Chondrocyte (in vitro differentiated cells): ENCODE measurements around the gene PTGIR. TPM values are rescaled to one million over a fixed set of nuclear protein-coding genes. Genes with fewer than 3 reads are reported as not detected.

Experiments
- DNase-seq: peaks from one replicate; pipeline ENCODE4 v3.0.0; 2021; ENCODE audit warnings: mixed read lengths, low spot score
- H3K27ac Mint-ChIP-seq: one replicate; pipeline ENCODE4 v1.8.0; 2021; ENCODE audit warnings: mild to moderate bottlenecking, moderate library complexity, mixed read lengths; ENCODE audit not compliant: unreplicated experiment
- H3K27me3 Mint-ChIP-seq: 2 replicates; pipeline ENCODE4 v1.8.0; 2021; ENCODE audit warnings: low read depth, mixed read lengths
- H3K36me3 Mint-ChIP-seq: 2 replicates; pipeline ENCODE4 v1.8.0; 2021; ENCODE audit warnings: low read depth, mixed read lengths
- H3K4me1 Mint-ChIP-seq: 2 replicates; pipeline ENCODE4 v1.8.0; 2021; ENCODE audit warnings: low read depth, mild to moderate bottlenecking, mixed read lengths
- H3K4me3 Mint-ChIP-seq: one replicate; pipeline ENCODE4 v1.8.0; 2021; ENCODE audit warnings: mild to moderate bottlenecking, moderate library complexity, mixed read lengths; ENCODE audit not compliant: unreplicated experiment
- H3K9me3 Mint-ChIP-seq: 2 replicates; pipeline ENCODE4 v1.8.0; 2021; ENCODE audit warnings: low read depth, mixed read lengths
- total RNA-seq: library from RNA; stranded (reverse); gene quantifications from 3 replicates; pipeline ENCODE4 v1.2.1, GENCODE V29; 2021
- TF ChIP-seq, protein P1 (sequence below): fragments of 200-600 bp; sonication (generic); IDR thresholded peaks from 2 replicates; pipeline ENCODE4 v1.5.0; 2021; ENCODE audit warnings: antibody characterized with exemption, mild to moderate bottlenecking, moderate library complexity

The PTGIR gene
- total RNA-seq, 1 donor from 2014 or later, result 2.4 TPM

GRCh38 chr19:46644720-46645119, 19.8 kb upstream of the PTGIR start:
- Mint-ChIP-seq H3K27ac (no peak overlapping the region), H3K4me3 (no peak overlapping the region), H3K9me3 (no peaks in the 10 kb centered on the region), H3K36me3 (peaks cover 7% of the 10 kb centered on the region), H3K4me1 (no peaks in the 10 kb centered on the region), H3K27me3 (no peaks in the 10 kb centered on the region)
- DNase-seq, result no peak
- TF ChIP-seq, protein P1, sequence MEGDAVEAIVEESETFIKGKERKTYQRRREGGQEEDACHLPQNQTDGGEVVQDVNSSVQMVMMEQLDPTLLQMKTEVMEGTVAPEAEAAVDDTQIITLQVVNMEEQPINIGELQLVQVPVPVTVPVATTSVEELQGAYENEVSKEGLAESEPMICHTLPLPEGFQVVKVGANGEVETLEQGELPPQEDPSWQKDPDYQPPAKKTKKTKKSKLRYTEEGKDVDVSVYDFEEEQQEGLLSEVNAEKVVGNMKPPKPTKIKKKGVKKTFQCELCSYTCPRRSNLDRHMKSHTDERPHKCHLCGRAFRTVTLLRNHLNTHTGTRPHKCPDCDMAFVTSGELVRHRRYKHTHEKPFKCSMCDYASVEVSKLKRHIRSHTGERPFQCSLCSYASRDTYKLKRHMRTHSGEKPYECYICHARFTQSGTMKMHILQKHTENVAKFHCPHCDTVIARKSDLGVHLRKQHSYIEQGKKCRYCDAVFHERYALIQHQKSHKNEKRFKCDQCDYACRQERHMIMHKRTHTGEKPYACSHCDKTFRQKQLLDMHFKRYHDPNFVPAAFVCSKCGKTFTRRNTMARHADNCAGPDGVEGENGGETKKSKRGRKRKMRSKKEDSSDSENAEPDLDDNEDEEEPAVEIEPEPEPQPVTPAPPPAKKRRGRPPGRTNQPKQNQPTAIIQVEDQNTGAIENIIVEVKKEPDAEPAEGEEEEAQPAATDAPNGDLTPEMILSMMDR, result no peak

- Mint-ChIP-seq H3K27me3 (no peaks in the 10 kb centered on the region), H3K27ac (no peak overlapping the region), H3K4me1 (no peaks in the 10 kb centered on the region), H3K4me3 (no peak overlapping the region), H3K9me3 (no peaks in the 10 kb centered on the region), H3K36me3 (no peaks in the 10 kb centered on the region)
- TF ChIP-seq, protein P1, result no peak
- no peak for DNase-seq
Observed at GRCh38 chr19:46640656-46641055, 15.8 kb upstream of the PTGIR start.

DNA sequence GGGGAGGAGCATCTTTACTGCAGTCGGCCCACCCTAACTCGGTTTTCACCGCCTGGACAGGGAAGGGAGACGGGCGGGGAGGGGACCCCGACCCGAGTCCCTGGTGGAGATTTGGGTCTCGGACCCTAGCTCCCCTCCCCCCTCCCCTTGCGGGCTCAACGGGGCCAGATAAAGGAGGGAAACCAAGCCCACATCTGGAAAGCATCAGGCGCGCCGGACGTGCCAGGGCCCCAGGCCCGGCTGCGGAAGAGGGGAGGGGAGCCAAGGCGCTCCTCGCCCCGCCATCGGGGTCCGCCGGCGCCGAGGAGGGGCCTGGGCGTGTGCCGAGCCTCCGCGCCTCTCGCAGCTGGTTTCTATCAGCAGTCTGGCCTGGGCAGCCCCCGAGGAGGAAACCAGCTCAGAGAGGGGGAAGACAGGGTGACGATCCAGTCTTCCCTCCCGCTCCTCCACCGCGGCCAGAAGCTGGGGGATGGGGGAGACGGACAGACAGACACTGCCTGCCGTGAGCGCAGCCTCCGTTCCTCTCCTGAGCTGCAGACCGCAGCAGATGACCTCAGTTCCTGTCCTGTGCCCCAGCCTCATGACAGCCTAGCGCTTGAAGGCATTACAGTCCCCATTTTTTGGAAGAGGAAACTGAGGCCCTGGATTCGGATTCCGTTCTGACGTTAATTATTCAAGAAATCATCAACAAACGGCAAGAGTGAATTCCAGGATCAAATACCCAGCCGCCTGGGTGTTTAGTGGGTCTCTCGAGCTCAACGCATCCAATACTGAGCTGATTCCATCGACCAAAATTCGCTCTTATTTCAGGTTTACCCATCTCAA, 14.7 kb upstream of the PTGIR start:
- H3K27me3 Mint-ChIP-seq, result peaks cover 2% of the 10 kb centered on the region
- H3K9me3 Mint-ChIP-seq, result no peaks in the 10 kb centered on the region
- H3K27ac Mint-ChIP-seq, result no peak overlapping the region
- no peaks in the 10 kb centered on the region for H3K36me3 Mint-ChIP-seq
- H3K4me3 Mint-ChIP-seq, result peak overlapping the region; percentile 51
- DNase-seq, result no peak
- H3K4me1 Mint-ChIP-seq, result no peaks in the 10 kb centered on the region
- TF ChIP-seq, protein P1, result no peak

- no peaks in the 10 kb centered on the region for H3K36me3 Mint-ChIP-seq
- no peak for DNase-seq
- no peak overlapping the region for H3K4me3 Mint-ChIP-seq
- H3K4me1 Mint-ChIP-seq, result peaks cover 10% of the 10 kb centered on the region
- no peak overlapping the region for H3K27ac Mint-ChIP-seq
- H3K9me3 Mint-ChIP-seq, result no peaks in the 10 kb centered on the region
- TF ChIP-seq, protein P1, result no peak
- peaks cover 2% of the 10 kb centered on the region for H3K27me3 Mint-ChIP-seq
Observed at GRCh38 chr19:46637224-46637623, 12.3 kb upstream of the PTGIR start.

GRCh38 chr19:46635920-46636761, 11.3 kb upstream of the PTGIR start, which contains the start of gene GNG8:
GNG8 (minus strand) TSS chr19:46636202; CDS start chr19:46634682, 1,520 bp downstream.
- TF ChIP-seq, protein P1, result no peak
- DNase-seq, result no peak
- Mint-ChIP-seq H3K9me3 (no peaks in the 10 kb centered on the region), H3K27me3 (peaks cover 2% of the 10 kb centered on the region), H3K4me1 (peaks cover 16% of the 10 kb centered on the region), H3K36me3 (no peaks in the 10 kb centered on the region), H3K4me3 (no peak within 1 kb of the TSS), H3K27ac (peak within 1 kb of the TSS; percentile 50)
